ENCODE data around the gene CYBC1.

CYBC1 gene

GRCh38 chr17:82450357-82451106 is at the start of gene CYBC1:
CYBC1 (minus strand) TSS chr17:82450752; CDS start chr17:82449254, 1,498 bp downstream.
- DNase-seq: peak; percentile 97

- peak; percentile 38 for DNase-seq
Measured at GRCh38 chr17:82497483-82498405, 47.2 kb upstream of the CYBC1 start.

- DNase-seq: peak; percentile 89
Measured at GRCh38 chr17:82496529-82497434, 46.2 kb upstream of the CYBC1 start.

- DNase-seq: no peak
Measured at GRCh38 chr17:82495844-82496528, 45.4 kb upstream of the CYBC1 start.

GRCh38 chr17:82494236-82495055 is 43.9 kb upstream of the CYBC1 start:
- peak; percentile 83 for DNase-seq

- DNase-seq: no peak
Measured at GRCh38 chr17:82493226-82493781, 42.8 kb upstream of the CYBC1 start.

GRCh38 chr17:82492643-82493225 is 42.2 kb upstream of the CYBC1 start:
- no peak for DNase-seq

GRCh38 chr17:82491533-82491932 is 41.0 kb upstream of the CYBC1 start:
- no peak for DNase-seq

- DNase-seq: no peak
Measured at GRCh38 chr17:82491196-82491530, 40.6 kb upstream of the CYBC1 start.

GRCh38 chr17:82490512-82491195 is 40.1 kb upstream of the CYBC1 start:
- DNase-seq: no peak

- no peak for DNase-seq
Measured at GRCh38 chr17:82489851-82490511, 39.4 kb upstream of the CYBC1 start.

GRCh38 chr17:82489117-82489516 is 38.6 kb upstream of the CYBC1 start:
- no peak for DNase-seq

- no peak for DNase-seq
Measured at GRCh38 chr17:82487910-82488309, 37.4 kb upstream of the CYBC1 start.

GRCh38 chr17:82486231-82487094 is 35.9 kb upstream of the CYBC1 start:
- DNase-seq: no peak

GRCh38 chr17:82483836-82484235 is 33.3 kb upstream of the CYBC1 start:
- no peak for DNase-seq

- DNase-seq: no peak
Measured at GRCh38 chr17:82483204-82483660, 32.7 kb upstream of the CYBC1 start.

GRCh38 chr17:82480318-82480717 is 29.8 kb upstream of the CYBC1 start:
- DNase-seq: no peak

- DNase-seq: no peak
Measured at GRCh38 chr17:82479602-82480001, 29.1 kb upstream of the CYBC1 start.
